HG02623 (cell line): ENCODE data around the gene GSDMA.

Experiments
- ATAC-seq: cut with Tn5 transposase; IDR thresholded peaks from one replicate; pipeline ENCODE4 v1.9.1; 2021; ENCODE audit warnings: moderate library complexity; ENCODE audit not compliant: unreplicated experiment

The GSDMA gene, protein sequence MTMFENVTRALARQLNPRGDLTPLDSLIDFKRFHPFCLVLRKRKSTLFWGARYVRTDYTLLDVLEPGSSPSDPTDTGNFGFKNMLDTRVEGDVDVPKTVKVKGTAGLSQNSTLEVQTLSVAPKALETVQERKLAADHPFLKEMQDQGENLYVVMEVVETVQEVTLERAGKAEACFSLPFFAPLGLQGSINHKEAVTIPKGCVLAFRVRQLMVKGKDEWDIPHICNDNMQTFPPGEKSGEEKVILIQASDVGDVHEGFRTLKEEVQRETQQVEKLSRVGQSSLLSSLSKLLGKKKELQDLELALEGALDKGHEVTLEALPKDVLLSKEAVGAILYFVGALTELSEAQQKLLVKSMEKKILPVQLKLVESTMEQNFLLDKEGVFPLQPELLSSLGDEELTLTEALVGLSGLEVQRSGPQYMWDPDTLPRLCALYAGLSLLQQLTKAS

DNA sequence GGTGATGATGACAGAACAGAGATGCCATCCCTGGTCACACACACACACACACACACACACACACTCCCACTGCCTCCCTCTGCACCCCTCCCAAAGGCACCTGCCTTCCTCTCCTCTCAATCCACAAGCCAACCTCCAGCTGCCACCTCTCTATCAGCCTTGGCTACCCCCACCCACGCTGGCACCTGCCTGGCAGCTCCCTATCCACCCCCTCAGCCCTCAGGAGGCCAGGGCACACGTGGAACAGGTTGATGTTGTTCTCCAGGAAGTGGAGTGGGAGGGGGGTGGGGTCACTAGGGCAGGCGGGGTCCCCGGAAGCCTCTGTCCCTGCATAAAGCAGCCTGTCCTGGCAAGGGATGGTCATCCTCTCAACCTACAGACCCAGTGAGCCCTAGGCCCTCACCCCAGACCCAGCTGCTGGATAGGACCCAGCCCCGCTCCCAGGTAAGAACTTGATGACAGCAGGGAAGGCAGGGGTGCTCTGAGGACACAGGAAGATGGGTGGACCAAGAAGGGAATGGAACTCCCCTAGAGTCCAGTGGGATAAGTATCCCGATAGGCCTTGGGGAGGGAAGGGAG, at the start of gene GSDMA:
Gene GSDMA (plus strand): TSS at position 363 of the 579 bp plus-strand sequence. CDS start 2,684 bp downstream, outside the sequence.
- ATAC-seq, result no peak

DNA sequence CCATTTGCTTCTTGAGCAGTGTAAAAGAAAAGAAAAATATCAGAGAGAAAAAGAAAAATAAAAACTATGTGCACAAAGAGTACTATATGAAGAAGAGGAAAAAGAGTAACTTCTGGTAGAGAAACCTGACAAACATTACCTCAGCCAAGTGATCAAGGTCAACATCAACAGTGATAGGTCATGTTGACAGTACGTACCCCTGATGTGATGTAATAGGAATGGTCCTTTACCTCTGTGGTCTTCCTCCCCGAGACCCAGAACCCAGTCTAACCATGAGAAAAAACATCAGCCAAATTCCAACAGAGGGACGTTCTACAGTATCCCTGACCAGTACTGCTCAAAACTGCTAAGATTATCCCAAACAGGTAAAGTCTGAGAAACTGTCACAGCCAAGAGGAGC, 48.8 kb upstream of the GSDMA start:
- ATAC-seq, result no peak

DNA sequence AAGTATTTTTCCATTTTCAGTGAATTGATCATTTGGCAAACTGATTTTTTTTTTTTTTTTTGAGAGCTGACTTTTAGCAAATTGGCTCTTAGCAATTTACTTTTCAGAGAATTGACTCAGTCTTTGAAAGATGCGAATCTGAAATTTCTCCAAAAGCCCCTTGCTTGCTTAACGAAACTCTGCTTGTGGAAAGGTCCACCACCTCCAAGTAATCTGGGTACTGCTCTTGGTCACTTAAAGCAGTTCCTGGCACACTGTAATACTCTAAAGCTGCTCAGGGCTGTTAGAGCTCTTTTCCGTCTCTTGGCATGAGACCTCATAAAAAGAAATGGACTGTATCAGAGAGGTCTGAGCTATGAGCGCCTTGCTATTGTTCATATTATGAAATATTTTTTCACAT, 47.2 kb upstream of the GSDMA start:
- no peak for ATAC-seq

DNA sequence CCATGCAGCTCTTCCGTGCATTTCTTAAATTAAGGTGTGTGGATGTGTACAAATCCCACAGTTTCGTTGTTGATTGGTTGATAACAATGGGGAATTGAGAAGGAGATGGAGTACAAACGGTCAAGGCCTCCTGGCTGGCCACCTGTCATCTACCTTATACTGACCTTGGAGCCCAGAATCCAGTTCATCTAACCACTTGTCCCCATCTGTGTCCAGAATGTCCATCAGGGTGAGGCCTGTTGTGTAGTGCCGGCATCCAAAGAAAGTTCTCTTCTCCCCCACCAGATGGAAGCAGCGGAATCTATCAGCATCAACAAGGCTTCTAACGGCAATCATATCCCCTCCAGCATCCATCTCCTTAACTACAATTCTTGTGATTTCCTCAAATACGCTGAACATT, 45.9 kb upstream of the GSDMA start:
- ATAC-seq, result no peak

DNA sequence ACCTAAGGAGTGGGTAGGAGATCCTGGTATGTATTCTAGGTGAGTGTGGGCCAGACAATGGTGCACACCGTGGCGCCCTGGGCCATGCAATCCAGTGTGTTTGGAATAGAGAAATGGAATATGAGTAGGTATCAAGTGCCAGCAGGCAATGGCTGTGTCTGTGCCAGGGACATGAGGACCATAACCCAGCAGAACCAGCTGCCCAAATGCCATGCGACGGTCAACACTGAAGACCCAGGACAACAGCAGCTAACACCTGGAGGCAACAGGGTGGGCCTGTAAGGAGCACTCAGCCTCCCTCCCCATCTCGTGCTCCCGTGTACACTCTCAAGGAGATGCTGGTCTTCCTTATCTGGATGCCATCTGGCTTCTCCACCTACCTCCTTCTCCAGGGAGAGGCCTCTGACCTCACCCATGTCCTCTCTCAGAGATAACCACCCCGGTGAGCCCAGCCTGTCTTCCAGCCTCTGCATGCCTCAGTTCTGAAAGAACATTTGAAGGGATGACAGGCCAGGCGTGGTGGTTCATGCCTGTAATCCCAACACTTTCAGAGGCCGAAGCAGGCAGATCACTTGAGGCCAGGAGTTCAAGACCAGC, 43.6 kb upstream of the GSDMA start:
- ATAC-seq, result no peak

DNA sequence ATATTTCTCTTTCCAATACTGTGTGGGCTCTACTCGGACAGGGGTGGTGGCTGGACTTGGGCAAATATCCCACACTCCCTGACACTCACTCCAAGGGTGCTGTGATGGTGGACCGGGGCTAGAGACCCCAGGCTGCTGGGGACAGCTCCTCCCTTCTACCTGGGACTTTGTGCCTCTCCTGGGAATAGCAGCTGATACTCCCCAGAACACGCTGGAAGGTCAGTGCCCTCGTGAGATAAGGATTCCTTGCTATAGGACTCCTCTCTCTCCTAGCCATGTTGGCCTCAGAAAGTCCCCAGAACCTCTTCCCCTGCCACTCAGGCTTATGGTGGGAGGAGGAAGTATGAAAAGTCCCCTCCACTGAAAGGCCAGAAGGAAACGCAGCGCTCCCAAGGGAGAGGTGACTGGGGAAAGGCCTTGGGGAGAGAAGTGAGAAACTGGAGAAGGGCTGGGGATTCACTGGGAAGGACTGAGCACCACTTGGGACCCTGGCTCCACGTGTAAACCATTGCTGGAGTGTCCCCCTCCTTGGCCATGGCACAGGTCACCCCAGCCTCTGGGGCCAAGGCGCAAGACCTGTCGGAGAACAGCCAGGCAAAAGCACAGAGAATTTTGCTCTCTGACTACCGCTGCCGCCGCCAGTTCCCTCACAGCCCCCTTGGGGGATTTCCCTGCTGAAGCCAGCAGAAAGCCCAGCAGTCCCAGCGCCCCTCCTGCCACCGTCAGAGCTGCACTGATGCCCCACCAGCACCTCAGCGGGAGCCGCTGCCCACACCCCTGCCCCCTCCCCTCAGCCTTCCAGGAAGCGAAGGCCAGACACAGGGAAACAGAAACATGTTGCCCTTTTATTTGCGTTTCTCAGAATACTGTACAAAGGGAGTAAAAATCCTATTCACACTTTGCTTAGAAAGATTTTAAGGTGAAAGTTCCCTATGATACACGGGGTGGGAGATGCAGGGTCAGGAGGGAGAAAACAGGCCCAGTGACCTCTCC, 42.3 kb upstream of the GSDMA start:
- no peak for ATAC-seq

DNA sequence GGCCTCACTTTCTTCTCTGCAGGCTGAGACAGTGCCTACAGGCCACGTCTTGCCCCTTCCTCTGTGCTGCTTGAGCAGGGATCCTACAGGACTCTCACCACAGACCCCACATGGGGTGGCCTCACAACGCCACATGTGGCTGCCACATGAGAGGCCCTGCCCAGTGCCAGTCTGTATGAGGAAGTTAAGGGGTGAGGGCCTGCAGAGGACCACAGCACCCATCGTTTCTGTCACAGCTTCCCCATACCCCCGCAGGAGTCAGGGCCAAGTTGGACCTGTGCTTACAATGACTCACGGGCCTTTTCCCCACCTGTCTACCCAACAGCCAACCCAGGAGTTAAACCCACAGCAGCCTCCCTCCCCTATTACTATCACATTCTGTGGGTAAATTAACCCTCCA, 41.5 kb upstream of the GSDMA start:
- ATAC-seq, result no peak

DNA sequence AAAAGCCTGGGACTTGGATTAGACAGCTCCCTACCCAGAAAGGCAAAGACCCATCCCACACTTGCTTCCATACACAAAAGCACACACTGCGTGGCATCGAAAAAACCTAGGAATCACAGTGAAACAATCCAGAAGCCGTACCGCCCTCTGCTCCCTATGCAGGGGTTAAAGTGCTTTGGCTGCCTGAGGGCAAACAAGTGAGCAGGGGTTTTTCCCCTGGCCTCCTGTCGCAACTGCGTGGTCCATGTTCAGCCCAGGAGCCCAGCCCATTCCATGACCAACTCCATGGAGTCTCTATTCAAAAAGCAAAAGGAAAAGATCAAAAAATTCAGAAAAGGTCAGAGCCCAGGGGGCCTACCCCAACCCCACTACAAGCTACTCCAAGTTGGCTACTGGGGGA, 40.8 kb upstream of the GSDMA start:
- ATAC-seq, result no peak

DNA sequence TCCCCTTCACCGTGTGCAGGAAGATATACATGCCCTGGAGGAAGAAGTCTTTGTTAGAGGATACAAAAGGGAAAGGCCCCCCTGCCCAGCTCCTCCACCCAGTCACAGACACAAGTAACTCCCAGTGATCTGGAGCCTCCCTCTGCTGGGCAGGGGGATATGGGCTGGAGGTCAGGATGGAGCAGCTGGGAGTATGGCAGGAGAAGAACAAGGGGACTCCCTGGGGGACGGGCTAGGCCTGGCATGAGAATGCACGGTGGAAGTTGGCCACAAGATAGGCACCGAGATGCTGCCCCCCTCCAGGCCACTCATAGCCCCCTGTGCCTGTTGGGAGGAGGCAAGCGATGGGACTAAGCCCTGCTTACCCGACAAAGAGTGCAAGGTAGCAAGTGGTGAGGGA, 39.6 kb upstream of the GSDMA start:
- ATAC-seq, result no peak

DNA sequence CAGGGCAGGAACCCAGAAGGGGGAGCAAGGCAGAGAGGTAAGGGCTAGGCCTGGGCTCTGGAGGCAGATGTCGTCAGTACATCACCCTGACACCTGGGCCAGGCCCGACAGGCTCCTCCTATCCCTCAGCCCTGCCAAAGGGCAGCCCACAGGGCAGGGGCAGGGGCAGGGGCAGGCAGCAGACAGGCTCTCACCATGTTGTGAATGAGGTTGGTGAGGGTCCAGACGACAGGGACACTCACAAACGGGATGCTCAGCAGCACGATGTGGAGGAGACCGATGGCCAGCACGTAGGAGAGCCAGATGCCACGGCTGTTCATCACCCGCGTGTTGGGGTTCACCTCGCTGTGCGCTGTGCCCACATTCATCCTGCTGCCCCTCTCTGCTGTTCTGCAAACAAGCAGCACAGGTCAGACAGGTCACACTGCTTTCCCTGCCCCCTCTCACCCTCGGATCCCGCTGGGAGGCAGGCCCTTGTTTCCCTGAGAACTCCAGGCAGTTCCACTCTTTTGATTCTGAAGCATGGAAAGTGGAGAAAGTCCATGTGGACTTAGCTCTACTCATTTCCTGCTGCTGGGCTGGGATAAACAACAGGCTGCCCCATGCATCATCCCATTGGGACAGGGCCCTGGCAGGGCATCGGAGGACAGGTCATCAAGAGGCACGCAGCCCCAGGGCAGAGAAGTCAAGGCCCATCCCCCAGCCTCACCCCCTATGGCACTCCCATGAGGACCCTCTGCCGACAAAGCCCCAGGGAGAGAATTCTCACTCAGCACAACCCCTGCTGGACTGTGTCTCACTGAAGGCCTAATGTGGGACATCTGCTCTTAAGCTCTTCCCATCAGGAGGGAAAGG, 38.7 kb upstream of the GSDMA start:
- no peak for ATAC-seq

DNA sequence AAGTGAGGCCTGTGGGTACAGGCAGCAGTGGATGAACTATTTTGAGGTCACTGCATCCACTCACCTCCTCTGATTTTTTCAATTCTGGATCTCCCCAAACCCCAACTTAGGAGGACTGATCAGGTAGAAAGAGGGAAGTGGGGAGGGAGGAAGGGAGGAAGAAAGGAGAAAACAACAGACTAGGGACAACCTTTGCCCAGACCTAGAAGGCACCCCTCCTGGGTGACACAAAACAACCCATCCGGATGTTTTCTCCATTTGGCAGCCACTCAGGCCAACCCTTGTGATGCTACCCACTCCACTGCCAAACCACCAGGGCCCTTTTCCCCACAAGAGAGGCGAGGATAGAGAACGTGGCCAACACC, 38.1 kb upstream of the GSDMA start:
- ATAC-seq, result no peak

DNA sequence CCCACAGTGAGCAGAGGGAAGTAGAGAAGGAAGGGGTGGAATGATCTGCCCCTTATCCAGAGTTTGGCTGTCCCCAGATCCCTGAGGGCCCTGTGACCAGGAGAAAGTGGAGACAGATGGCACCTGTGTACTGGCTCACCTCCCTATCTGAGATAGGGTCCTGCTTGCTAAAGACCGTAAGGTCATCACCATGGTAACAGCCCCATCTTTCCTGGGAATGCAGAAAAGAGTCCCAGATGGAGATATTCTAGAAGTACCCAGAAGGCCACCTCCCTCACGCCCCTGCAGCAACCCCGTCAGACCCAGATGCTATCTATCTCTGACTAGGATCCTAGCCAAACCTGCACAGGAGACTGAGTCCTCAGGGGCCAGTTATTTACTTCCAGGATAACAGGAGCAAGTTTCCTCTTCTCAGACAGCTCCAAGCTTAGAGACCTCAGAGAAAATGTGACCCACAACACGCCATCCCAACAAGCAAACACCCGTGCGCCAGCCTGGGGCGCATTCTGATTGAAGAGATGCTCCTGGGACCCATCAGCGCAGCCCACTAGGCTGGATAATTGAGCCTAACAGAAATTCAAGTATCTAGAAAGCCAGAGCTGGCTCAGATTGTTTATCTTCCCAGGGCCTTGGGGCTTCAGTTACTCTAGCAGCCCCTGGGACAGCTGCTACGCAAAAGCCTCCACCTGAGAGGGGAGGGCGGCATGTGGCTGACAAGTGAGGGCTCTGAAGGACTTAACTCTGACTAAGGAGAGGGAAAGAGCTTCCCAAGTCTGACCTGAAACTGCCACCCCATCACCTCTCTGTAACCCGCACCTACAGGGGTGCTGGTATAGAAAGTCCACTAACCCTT, 37.3 kb upstream of the GSDMA start:
- ATAC-seq, result no peak

DNA sequence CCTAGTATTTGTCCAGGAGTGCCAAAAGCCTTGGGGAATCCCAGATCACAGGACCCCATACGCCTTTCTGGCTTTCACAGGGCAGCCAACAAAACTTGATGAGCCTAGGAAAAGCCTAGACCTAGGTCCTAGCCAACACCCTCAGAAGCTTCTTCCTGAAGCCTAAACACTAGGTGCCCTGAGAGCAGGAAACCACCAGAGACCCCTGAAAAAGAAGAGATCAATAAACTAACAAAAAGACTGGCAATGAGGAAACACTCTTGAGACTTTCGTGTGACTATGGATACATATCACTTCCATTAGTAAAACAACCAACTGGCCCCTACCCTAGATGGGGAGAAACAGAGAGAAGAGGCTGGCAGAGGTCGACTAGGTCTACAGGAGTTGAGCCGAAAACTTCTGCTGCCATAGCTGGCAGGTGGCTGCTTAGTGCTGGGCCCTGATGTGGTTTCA, 36.6 kb upstream of the GSDMA start:
- no peak for ATAC-seq

DNA sequence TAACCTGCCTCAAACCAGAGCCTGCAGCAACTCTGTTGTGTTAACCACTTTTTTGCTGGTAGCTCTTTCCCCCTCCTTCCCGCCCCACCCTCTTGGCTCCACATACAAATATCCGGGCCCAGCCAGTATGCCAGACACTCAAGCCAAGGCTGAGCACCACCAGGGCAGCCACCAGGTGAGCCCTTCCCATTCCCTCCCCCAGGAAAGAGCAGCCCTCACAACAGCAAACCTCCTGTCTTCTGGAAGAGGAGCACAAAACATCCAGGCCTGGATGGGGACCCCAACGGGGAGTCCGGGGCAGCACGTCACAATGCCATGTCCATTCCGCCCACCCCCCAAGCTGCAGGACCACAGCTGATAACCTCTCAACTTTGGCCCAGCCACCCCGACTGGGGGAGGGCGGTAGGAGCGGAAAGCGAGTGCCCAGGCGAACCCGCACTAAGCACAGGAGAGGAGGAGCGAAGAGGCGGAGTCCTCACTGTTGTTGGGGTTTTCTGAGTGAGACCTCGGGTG, 36.2 kb upstream of the GSDMA start:
- ATAC-seq, result no peak

DNA sequence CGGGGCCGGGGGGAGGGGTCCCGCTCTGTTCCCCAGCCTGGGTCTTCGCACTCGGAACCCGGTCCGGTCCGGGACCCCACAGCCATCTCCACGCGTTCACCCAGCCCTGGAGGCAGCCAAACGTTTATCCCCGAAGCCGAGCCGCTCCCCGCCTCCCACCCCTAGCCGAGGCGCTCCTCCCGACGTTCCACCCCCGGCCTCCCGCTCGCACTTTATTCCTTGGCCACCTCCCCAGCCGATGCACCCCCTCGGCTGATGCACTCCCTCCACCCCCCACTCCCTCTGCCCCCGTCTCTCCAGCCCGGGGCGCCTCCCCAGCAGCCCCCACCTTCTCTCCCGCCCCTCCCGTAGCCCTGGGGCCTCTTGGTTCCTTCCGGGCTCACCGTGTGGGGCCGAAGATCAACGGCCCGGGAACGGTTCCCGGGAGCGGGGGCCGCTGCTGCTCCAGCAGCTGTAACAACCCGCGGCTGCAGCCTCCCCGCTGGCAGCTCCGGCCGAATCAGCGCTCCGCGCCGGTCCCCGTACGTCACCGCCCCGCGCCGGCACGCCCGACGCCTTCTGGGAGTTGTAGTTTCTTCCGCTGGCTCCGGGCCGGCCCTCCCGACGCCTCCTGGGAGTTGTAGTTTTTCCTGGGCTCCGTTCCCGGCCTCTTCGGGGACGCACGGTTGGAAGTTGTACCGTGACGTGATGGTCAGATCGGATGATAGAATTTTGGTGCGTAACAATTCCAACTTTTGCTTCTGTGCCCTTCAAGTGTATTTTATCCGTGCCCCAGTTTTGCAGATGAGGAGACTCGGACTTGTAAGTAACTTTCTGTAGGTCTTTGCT, 35.5 kb upstream of the GSDMA start, which contains the start of the genes LRRC3C and ORMDL3:
Gene LRRC3C (plus strand): TSS at position 632 of the 828 bp plus-strand sequence. CDS start 13,792 bp downstream, outside the sequence.
Gene ORMDL3 (minus strand): TSS at position 501 of the 828 bp plus-strand sequence. CDS start 3,398 bp downstream, outside the sequence.
- ATAC-seq, result peak; percentile 80

DNA sequence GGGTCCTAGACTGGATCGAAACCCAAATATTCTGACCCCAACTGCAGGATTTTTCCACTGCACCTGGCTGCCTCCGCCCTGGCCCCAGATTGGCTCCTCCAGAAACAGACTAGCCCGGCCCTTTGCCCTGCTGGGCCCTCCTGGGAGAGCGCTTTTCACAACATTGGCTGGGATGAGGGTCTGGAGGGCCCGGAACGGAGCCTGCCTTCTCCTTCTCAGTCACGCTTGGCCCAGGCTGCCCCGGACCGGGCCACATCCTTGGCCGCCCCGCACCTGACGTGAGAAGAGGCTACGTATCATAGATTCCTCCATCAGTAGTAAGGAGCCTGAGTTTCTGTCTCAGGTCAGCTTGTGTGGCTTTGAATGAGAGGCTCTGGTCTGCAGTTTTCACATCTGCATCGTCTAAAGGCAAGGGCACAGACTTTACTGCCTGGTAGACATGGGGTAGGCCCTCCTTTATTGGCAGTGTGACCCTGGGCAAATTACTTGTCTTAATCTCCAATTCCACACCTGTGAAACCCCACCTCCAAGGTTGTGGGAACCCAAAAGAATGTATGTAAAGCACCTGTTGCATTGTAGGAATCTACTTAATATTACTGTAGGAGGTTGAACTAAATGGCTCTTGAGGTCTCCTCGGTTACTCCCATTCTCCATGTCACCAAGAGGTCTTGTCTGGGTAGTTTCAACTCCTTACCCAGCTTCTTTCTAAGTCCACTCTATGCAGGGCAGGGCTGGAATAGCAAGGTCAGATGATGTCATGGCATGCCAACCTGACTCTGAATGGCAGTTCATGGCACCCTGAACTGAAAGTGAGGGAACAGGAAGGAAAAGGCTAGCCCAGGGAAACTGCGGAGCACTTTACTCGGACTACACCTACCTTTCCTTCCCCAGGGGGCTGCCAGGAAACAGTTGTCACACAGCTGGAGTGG, 34.6 kb upstream of the GSDMA start:
- ATAC-seq, result peak; percentile 4
